Fibroblast of villous mesenchyme (primary cell): Measurements from ENCODE around the gene MED9. TPM values are rescaled to one million over a fixed set of nuclear protein-coding genes. Genes with fewer than 3 reads are reported as not detected.

Experiments
- DNase-seq: peaks from one replicate; pipeline ENCODE4 v3.0.0-alpha.2; 2010; ENCODE audit warnings: low read depth
- H3K4me3 ChIP-seq: 2 replicates; pipeline ENCODE4 v1.5.1; 2011; ENCODE audit warnings: low read depth, mild to moderate bottlenecking, low read length
- CTCF ChIP-seq: IDR thresholded peaks from 2 replicates; pipeline ENCODE4 v1.5.1; 2012; ENCODE audit warnings: low read depth, mild to moderate bottlenecking, low read length; ENCODE audit not compliant: insufficient read depth
- total RNA-seq: library from RNA; depleted of rRNA; stranded (reverse); fragments of >200 nt; gene quantifications from 2 replicates; pipeline ENCODE4 v1.2.3, GENCODE V29; 2012

Gene MED9
- total RNA-seq, 1 donor, result 11.2 TPM

- no peak for TF ChIP-seq CTCF
- no peak overlapping the region for H3K4me3 ChIP-seq
- DNase-seq, result no peak
Measured at GRCh38 chr17:17523001-17523730, 46.4 kb downstream of the MED9 start.

GRCh38 chr17:17523731-17524490 lies 47.1 kb downstream of the MED9 start:
- no peak for TF ChIP-seq CTCF
- DNase-seq, result no peak
- no peak overlapping the region for H3K4me3 ChIP-seq

- no peak for TF ChIP-seq CTCF
- no peak for DNase-seq
- no peak overlapping the region for H3K4me3 ChIP-seq
Measured at GRCh38 chr17:17525311-17525710, 48.5 kb downstream of the MED9 start.

GRCh38 chr17:17525956-17526355 lies 49.2 kb downstream of the MED9 start:
- H3K4me3 ChIP-seq, result no peak overlapping the region
- DNase-seq, result no peak
- no peak for TF ChIP-seq CTCF

GRCh38 chr17:17526369-17526768 lies 49.6 kb downstream of the MED9 start:
- H3K4me3 ChIP-seq, result no peak overlapping the region
- no peak for DNase-seq
- no peak for TF ChIP-seq CTCF

- H3K4me3 ChIP-seq, result no peak overlapping the region
- DNase-seq, result no peak
- TF ChIP-seq CTCF, result no peak
Measured at GRCh38 chr17:17527534-17527933, 50.7 kb downstream of the MED9 start.
